Testis (tissue), 3 donors: ENCODE results near the gene FBXL20. TPM values are rescaled to one million over a fixed set of nuclear protein-coding genes. Genes with fewer than 3 reads are reported as not detected.

Experiments
- DNase-seq: peaks from one replicate; pipeline ENCODE4 v3.0.0-alpha.2; 2019
- H3K27ac ChIP-seq, 2 donors: fragments of 200-600 bp; sonication (generic); one replicate each; pipeline ENCODE4 v1.5.1; 2019
- H3K27me3 ChIP-seq: fragments of 200-600 bp; sonication (generic); one replicate; pipeline ENCODE4 v1.5.1; 2019
- H3K36me3 ChIP-seq: fragments of 200-600 bp; sonication (generic); one replicate; pipeline ENCODE4 v1.5.1; 2017; ENCODE audit warnings: low read depth; ENCODE audit errors: missing control alignments
- H3K4me1 ChIP-seq: fragments of 200-600 bp; sonication (generic); one replicate; pipeline ENCODE4 v1.5.1; 2019
- H3K4me3 ChIP-seq, 2 donors: fragments of 200-600 bp; sonication (generic); one replicate each; pipeline ENCODE4 v1.5.1; 2017 to 2019
- H3K9me3 ChIP-seq: fragments of 200-600 bp; sonication (generic); one replicate; pipeline ENCODE4 v1.5.1; 2017
- CTCF ChIP-seq, 3 experiments: fragments of 450-650 bp in 2 of 3; fragments of 200-600 bp in 1 of 3; sonication (generic) in 1 of 3; IDR thresholded peaks; one replicate each; pipeline ENCODE4 v1.5.1; 2016 to 2019; ENCODE audit warnings: antibody characterized with exemption in 3 of 3, mild to moderate bottlenecking in 2 of 3, moderate library complexity in 1 of 3
- POLR2A ChIP-seq: fragments of 450-650 bp; IDR thresholded peaks from one replicate; pipeline ENCODE4 v1.6.1; 2017; ENCODE audit warnings: antibody characterized with exemption, mild to moderate bottlenecking, moderate library complexity
- WGBS, 2 donors: methylation state at CpG; one replicate each; pipeline ENCODE4 v1.1.5; 2018; 5-methylcytosine and 5-hydroxymethylcytosine counted together
- intact Hi-C: fragments of 100-400 bp; cut with DNase I; formaldehyde crosslinking; loops from one replicate; pipeline ENCODE4 v1.15.1; 2023; ENCODE audit warnings: low total_unique reads
- polyA plus RNA-seq: library from polyadenylated mRNA; stranded (reverse); fragments of 350-450 nt; fragmentation: Illumina TruSeq; extraction: RNeasy Lipid Tissue Mini Kit (QIAGEN cat#74804); gene quantifications from one replicate; pipeline ENCODE4 v1.2.3, GENCODE V29; 2014; ENCODE audit warnings: low read depth, low replicate concordance; ENCODE audit not compliant: insufficient read depth
- total RNA-seq, 2 donors: library from RNA; depleted of rRNA; stranded (reverse); fragments of >200 nt; gene quantifications; one replicate each; pipeline ENCODE4 v1.2.3, GENCODE V29; 2016

Gene FBXL20
- total and polyA plus RNA-seq, 3 donors from 2014 or later = 29.7 to 67.5 (median 62.5) TPM

GRCh38 chr17:39327109-39327508, 74.3 kb downstream of the FBXL20 start:
- Histone ChIP-seq H3K36me3 (no peaks in the 10 kb centered on the region), H3K9me3 (no peaks in the 10 kb centered on the region), H3K4me1 (peaks cover 3% of the 10 kb centered on the region), H3K4me3 (no peak overlapping the region), H3K27me3 (no peaks in the 10 kb centered on the region), H3K27ac (peak overlapping the region in 1 of 2 donors; percentile 9)
- no peak for DNase-seq
- TF ChIP-seq CTCF (IDR thresholded peaks at IDR 0.05) (no peak), POLR2A (no peak)
- 88 to 89% methylated on average over 4 of the region's 4 CpGs for WGBS, 2 donors
- intact Hi-C loops = no loop called here

- no peak for TF ChIP-seq POLR2A
- TF ChIP-seq CTCF (IDR thresholded peaks at IDR 0.05) = no peak
- intact Hi-C loops = no loop called here
- no peaks in the 10 kb centered on the region for H3K9me3 ChIP-seq
- no peak overlapping the region for H3K4me3 ChIP-seq
- WGBS, 2 donors = 76 to 85% methylated on average over 4 of the region's 4 CpGs
- no peaks in the 10 kb centered on the region for H3K36me3 ChIP-seq
- H3K27me3 ChIP-seq = no peaks in the 10 kb centered on the region
- H3K4me1 ChIP-seq = peaks cover 3% of the 10 kb centered on the region
- H3K27ac ChIP-seq = peak overlapping the region in 1 of 2 donors; percentile 15
- no peak for DNase-seq
These were observed 75.7 kb downstream of the FBXL20 start for GRCh38 chr17:39325528-39326240.

GRCh38 chr17:39318636-39319035, 82.8 kb downstream of the FBXL20 start:
- no peak overlapping the region for H3K4me3 ChIP-seq
- no peak overlapping the region for H3K27ac ChIP-seq
- intact Hi-C loops = no loop called here
- no peaks in the 10 kb centered on the region for H3K9me3 ChIP-seq
- H3K36me3 ChIP-seq = no peaks in the 10 kb centered on the region
- TF ChIP-seq CTCF (IDR thresholded peaks at IDR 0.05) = no peak
- no peak for TF ChIP-seq POLR2A
- H3K27me3 ChIP-seq = no peaks in the 10 kb centered on the region
- WGBS, 2 donors = 91 to 94% methylated on average over 8 of the region's 8 CpGs
- no peaks in the 10 kb centered on the region for H3K4me1 ChIP-seq
- no peak for DNase-seq

GRCh38 chr17:39306509-39307212, 94.8 kb downstream of the FBXL20 start:
- WGBS, 2 donors = 55 to 59% methylated on average over 3 of the region's 3 CpGs
- no peaks in the 10 kb centered on the region for H3K27me3 ChIP-seq
- H3K9me3 ChIP-seq = no peaks in the 10 kb centered on the region
- peak overlapping the region; percentile 55 to 57 for H3K27ac ChIP-seq
- no peaks in the 10 kb centered on the region for H3K36me3 ChIP-seq
- no peak for DNase-seq
- H3K4me1 ChIP-seq = no peaks in the 10 kb centered on the region
- intact Hi-C loops = no loop called here
- no peak overlapping the region for H3K4me3 ChIP-seq
- TF ChIP-seq POLR2A (no peak), CTCF (IDR thresholded peaks at IDR 0.05) (no peak)
